ENCODE results near the gene TTLL5. TPM values are rescaled to one million over a fixed set of nuclear protein-coding genes. Genes with fewer than 3 reads are reported as not detected.

Gene TTLL5
- total RNA-seq, 1 experiment from 2014 or later, result 16.1 TPM

DNA sequence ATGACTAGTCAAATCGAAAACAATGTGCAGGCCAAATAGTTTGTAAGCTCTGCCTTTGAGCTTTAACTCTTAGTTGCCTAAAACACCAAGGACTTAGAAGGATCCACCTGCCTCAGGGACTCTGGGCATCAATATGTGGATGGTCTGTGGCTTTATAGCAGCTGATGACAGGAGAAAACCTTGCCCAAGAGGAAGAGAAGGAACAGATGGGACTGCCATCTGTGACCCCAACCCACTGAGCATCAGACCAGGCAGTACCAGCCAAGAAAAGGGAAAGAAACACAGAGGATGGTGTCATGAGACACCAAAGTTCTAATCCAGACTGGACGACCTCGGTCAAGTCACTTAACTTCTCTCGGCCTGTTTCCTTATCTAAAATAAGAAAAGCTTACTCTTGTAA is 308.1 kb downstream of the TTLL5 start:
- DNase-seq (ENCODE audit: low spot score), result no peak

DNA sequence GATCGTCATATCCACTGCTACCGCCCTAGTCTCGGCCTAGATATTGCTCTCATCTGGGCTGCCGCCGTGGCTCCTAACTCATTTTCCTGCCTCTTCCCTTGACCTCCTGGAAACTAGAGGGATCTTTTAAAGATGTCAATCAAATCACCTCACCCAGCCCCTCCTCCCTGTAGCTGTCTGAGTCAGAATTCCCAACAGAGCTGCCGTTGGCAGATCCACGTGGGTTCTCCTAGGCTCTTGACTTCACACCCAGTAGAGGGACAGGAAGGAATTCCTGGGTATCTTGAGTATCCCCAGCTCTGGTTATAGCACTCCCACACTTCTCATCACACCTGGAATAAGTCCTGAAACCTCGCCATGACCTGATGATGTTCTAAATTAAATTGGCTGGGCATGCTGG is 308.8 kb downstream of the TTLL5 start:
- DNase-seq (ENCODE audit: low spot score), result no peak

DNA sequence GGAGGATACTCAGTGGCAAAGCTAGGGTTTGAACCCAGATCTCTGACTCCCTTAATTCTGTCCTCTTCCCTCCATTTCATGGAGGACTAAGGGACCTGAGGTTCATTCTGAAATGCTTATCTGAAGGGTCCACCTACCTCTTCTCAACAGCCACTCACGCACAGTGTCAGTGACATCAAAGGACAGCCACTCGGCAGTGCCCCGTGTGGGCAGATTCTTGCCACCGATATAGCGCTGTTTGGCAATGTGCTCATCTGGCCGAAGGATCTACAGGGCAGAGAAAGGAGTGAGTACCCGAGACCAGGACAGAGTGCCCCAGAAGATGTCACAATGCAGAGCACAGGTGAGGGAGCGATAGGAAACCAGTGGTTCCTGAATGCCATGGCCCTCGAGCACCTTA is 309.9 kb downstream of the TTLL5 start:
- DNase-seq (ENCODE audit: low spot score), result no peak

DNA sequence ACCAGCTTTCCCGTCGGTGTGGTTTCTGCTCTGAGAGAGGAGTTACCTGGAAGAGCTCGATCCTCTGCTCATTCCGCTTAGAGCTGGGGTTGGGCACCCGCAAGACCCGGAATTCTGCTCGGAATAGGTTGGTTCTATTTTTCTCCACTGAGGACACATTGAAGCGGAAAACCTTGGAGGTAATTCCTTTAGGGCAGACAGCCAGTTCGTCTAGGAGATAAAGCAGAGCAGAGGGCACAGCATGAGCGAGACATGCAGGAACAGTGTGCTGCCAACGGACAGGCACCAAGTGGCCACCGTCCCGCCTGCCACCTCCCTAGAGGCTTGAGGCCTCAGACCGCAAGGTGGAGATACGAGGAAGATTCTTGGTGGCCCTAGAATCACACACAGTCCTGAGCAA is 310.5 kb downstream of the TTLL5 start:
- DNase-seq (ENCODE audit: low spot score), result no peak

DNA sequence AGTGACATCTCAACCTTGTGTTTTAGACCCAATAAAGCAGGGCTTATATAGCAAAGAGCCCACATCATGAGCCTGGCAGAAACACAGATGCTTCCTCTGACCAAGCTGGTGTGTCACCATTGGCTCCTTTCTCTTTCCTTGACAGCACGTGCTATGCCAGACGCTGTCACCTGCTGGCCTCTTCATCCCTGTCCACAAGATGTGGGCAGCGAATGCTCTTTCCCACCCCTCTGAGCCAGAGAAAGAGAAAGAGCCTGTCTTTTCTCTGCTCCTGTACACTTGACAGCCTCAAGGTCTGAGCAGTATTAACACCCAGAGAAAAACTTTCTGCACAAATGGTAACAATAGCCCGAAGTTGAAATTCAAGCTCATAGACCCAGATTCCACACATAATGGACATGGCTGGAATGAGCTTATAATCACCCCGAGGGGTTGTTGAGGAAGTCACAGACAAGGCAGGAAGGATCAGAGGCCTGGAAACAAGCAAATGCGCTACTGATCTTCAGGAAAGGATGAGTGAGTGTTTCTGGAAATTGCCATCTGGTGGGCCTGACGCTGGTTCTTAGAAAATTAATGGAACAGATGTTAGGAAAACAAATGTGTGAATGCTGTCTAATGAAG is 311.9 kb downstream of the TTLL5 start:
- no peak for DNase-seq (ENCODE audit: low spot score)

DNA sequence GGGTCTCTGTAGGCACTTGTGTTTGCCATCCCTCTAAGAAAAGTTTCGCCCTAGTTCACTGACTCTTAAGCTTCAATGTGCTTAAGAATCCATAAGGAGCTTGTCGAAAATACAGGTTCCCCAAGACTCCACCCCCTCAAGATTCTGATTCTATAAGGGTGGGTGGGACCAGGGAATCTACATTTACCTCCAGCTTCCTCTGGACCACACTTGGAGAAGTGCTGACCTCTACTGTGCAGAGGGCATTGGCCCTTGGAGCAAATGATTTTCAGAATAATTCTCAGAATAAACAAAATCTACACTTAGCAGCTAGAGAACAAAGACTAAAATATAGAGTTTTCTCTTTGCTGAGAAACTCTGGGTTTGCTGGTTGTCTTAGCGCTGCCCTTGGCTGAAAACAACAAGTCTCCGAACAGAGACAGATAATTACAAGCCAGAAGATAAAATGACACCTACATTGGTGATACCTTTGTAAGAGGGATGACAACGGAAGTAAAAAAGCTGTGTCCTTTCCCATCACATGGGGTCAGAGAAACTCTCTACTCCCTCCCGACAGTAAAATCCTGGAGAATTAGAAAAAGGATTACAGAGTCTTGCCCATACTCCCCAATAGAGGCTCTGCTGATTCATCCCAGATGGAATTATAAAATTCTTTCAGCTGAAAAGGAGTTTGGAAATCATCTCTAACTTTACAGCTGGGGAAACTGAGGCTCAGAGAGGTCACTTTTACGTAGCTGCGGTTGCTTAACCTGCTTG is 316.0 kb downstream of the TTLL5 start:
- DNase-seq (ENCODE audit: low spot score), result no peak

GRCh38 chr14:75977582-75977943 is 316.5 kb downstream of the TTLL5 start:
- DNase-seq (ENCODE audit: low spot score), result no peak

- no peak for DNase-seq (ENCODE audit: low spot score)
These were observed 317.2 kb downstream of the TTLL5 start for GRCh38 chr14:75978249-75978731.

GRCh38 chr14:75979071-75979571 is 318.1 kb downstream of the TTLL5 start:
- DNase-seq (ENCODE audit: low spot score), result peak; percentile 15

DNA sequence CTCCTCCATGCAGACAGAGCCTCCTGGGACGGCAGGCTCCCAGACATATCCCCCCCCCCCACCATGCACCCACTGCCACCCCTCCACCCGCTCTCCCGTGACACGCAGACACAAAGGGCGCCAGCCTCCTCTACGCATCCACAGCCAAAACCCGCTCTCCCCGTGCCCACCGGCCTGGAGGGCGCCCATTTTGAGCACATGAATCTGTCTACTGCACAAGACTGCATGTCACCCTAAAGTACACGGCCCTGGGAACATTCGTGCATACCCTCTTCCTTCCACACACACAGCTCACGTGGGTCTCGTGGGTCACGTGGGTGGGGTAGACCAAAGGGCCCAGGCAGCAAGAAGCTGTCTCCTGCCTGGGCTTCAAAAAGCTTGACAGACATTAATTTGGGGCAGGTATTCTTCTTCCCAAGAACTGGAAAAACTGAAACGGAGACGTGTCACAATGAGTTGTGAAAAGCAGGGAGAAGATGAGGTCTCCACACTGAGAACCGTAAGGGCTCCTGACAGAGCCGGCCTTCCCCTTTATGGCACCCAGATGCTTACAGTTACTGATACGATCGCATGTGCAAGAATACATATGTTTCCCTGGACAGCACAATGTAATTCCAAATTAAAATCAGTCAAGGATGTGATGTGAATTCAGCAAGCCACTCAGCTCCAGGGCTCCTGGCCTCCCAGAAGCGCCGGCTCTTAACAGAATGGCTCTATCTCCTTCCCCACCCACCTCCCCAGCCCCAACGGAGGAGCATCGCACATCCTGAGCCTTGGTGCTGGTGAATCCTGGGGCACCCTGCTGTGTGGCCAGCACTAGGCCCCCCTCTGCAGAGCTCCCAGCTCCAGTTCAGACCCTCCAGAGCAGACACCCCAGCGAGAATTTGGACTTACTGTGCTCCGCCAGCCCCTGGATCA is 318.9 kb downstream of the TTLL5 start:
- DNase-seq (ENCODE audit: low spot score), result no peak

DNA sequence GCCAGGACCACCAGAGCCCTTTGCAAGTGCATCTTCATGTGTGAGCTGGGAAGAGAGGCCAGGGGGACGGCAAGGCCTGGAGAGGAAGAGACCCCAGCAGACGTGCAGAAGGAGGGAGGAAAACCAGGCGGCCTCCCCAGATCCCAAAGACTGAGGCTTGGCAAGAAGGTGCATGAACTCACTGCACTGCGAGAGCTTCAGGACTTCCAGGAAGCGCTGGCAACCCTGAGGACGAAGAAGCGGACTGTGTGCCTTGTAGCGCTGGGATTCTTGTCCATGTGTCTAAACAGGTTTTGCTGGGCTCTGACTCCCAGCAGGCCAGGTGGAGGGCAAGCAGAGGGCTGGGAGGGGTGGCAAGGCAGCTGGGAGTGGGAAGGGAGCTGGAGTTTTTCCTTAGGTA is 319.8 kb downstream of the TTLL5 start:
- DNase-seq (ENCODE audit: low spot score), result no peak

- DNase-seq (ENCODE audit: low spot score), result peak; percentile 87
These were observed 320.6 kb downstream of the TTLL5 start, which contains the start of gene TGFB3 for GRCh38 chr14:75981426-75982265. Gene TGFB3, minus strand, starts transcription at chr14:75981995. Its CDS starts 1,102 bp downstream, at chr14:75980893.

DNA sequence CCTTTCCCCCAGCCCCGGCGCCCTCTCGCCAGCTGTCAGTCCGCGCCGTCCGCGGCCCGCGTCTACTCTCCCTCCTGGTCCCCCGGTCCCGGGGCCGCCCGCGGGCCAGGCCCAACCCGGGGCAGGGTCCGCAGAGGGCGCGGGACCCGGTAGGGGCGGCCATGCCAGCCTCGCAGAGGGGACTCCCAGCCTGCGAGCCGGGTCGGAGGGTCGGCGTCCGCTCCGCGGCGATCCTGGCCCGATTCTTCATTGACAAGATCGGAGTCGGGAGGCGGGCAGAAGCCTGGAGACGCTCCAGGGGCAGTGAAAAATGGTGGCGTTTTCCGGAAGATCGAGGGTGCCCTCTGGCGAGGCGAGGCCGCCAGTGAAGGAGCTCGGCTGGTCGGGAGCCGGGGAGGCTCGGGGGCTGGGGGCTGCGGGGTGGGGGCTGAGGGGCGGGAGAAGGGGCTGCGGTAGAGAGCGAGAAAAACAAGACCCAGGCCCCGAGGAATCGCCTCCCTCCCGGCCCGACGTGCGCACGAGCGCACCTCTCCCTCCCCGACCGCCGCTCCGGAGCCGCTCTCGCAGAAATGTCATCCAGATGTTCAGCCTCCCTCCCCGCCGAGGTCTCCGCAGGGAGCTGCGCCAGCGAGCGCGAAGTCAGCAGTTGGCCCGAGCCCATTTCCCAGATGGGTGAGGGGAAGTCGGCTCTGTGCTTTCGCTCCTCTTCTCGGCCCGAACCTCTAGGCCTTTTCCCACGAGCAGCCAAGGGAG is 321.4 kb downstream of the TTLL5 start:
- peak; percentile 62 for DNase-seq (ENCODE audit: low spot score)

- DNase-seq (ENCODE audit: low spot score), result no peak
These were observed 321.9 kb downstream of the TTLL5 start for GRCh38 chr14:75983019-75983358.

DNA sequence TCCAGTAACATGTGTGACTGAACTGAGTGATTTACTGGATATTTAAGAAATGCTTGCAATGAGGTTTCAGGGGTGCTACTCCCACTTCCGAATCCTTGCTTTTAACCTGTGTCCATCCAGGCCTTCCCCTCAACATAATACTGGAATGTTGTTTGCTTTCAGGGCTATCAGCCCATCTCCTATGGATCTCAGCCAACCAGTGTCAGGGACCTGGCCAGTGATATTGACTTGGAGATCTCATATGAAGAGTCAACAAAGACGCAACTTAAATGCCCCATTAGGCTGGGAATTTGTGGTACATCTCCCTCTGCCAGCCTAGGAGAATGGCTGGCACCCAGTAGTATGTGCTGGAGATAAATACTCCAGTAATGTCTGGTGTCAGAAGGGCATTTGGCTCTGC is 323.6 kb downstream of the TTLL5 start:
- DNase-seq (ENCODE audit: low spot score), result no peak

DNA sequence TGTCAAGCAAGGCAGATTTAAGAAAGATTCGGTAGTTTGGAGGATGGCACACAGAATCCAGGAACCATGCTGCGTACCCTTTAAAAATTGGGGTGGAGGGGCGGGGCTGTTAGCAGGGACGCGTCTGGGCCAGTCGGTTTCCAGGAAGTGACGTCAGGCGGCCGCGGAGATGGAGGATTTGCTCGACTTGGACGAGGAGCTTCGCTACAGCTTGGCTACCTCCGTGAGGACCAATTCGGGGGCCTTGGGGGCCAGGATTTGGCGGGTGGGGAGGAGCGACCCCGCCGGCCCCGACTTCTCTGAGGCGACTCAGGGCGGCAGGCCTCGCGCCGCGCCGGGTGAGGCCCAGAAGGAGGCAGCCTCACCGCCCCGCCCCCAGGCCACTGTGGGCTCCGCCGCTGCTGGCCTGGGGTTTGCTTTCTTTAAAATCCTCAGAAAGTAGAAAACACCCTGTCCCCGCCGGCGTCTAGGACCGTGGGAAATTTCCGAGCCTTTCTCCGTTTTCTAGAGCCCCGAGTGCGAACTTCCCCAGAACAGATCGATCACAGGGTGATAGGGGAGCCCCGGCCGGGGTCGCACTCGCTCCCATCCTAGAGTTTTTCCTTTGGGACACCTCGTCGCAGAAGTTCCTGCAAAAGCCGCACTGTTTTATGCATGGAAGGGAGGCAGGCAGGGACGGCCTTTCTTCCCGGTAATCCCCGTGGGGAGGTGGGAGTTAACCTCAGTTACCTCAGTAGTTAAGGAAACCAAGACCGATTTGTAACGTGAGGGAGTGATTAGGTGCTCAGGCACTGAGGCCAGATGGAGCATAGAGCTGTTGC is 324.8 kb downstream of the TTLL5 start, which contains the start of gene IFT43:
IFT43 (plus strand) TSS at position 146 of the 821 bp plus-strand sequence; CDS start at position 170, 24 bp downstream.
- DNase-seq (ENCODE audit: low spot score), result peak; percentile 74

DNA sequence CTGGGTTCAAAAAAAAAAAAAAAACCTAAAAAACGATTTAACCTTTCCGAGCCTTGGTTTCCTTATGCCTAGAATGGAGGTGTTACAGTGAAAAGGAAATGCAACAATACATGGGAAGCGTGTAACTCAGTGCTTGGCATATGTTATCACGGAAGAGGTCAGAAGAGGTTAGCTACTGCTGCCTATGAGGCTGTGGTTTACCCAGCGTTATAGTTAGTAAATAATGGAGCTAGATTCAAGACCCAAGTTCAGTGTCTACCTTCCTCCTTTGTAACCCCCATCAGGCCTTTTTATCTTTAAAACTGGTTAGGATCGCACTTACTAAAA is 325.4 kb downstream of the TTLL5 start:
- no peak for DNase-seq (ENCODE audit: low spot score)

DNA sequence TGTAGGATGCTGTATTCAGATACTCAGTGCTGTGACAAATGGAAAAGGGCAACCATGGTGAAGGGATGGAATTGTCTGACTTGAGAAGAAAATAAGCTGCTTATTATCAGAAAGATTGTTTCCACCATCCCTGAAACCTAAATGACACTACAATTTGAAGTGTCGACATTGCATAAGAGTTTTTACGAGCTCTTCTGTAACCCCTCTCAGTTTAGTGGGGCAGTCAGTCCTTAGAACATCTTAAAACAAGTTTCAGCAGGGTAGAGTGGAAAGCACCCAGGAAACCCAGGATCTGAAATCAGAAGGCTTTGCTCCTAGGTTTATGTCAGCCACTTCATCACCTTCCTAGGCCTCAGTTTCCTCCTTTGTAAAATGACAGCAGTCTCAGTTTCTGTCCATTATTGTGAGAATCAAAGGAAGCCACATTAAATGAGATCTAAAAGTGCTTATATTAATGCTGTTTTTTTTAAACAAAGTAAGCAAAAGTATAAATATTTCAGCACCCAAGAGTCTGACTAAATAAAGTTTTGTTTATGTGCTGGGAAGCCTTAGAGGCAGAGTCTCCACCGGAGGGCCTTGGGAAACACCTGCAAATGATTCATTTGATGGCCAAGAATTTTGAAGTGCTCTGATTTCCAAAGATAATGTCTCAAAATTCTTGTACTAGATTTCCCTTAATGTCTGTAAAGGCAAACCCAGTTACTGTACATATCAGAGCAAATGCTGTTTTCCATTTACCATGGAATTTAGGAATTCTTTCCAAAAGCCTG is 326.3 kb downstream of the TTLL5 start:
- DNase-seq (ENCODE audit: low spot score), result no peak

- DNase-seq (ENCODE audit: low spot score), result no peak
These were observed 328.1 kb downstream of the TTLL5 start for GRCh38 chr14:75989134-75989533.

All from H4 (cell line).